NCI-H187 (cell line): Measurements from ENCODE around the gene KCNQ4.

ENCODE experiments used
- DNase-seq, 2 experiments: peaks; one replicate each; lab custom pipeline; 2025; lab: John Stamatoyannopoulos, UW

KCNQ4 gene

GRCh38 chr1:40783001-40783905 is at the start of gene KCNQ4:
KCNQ4 (plus strand) TSS chr1:40783787; CDS start chr1:40784094, 307 bp downstream.
- DNase-seq = peak in 1 of 2 experiments; percentile 14

GRCh38 chr1:40734882-40735628 is 48.5 kb upstream of the KCNQ4 start:
- DNase-seq = no peak

GRCh38 chr1:40736085-40736531 is 47.5 kb upstream of the KCNQ4 start:
- DNase-seq = no peak

GRCh38 chr1:40738831-40739230 is 44.8 kb upstream of the KCNQ4 start:
- DNase-seq = no peak

GRCh38 chr1:40739455-40740008 is 44.1 kb upstream of the KCNQ4 start:
- no peak for DNase-seq

GRCh38 chr1:40740039-40740996 is 43.3 kb upstream of the KCNQ4 start:
- no peak for DNase-seq

GRCh38 chr1:40740997-40741736 is 42.4 kb upstream of the KCNQ4 start:
- no peak for DNase-seq

- no peak for DNase-seq
Observed at GRCh38 chr1:40742363-40743061, 41.1 kb upstream of the KCNQ4 start.

GRCh38 chr1:40743452-40743851 is 40.1 kb upstream of the KCNQ4 start:
- no peak for DNase-seq

GRCh38 chr1:40743860-40744259 is 39.7 kb upstream of the KCNQ4 start:
- DNase-seq = no peak

GRCh38 chr1:40745176-40745575 is 38.4 kb upstream of the KCNQ4 start:
- DNase-seq = no peak

- DNase-seq = no peak
Observed at GRCh38 chr1:40746344-40747090, 37.1 kb upstream of the KCNQ4 start.

GRCh38 chr1:40748841-40749718 is 34.5 kb upstream of the KCNQ4 start:
- DNase-seq = no peak

GRCh38 chr1:40749817-40750216 is 33.8 kb upstream of the KCNQ4 start:
- no peak for DNase-seq

- no peak for DNase-seq
Observed at GRCh38 chr1:40750451-40750908, 33.1 kb upstream of the KCNQ4 start.

- DNase-seq = no peak
Observed at GRCh38 chr1:40751802-40752201, 31.8 kb upstream of the KCNQ4 start.

- DNase-seq = no peak
Observed at GRCh38 chr1:40753142-40753882, 30.3 kb upstream of the KCNQ4 start.

- DNase-seq = no peak
Observed at GRCh38 chr1:40754201-40754600, 29.4 kb upstream of the KCNQ4 start.
